ENCODE results near the gene DYRK1A. TPM values are rescaled to one million over a fixed set of nuclear protein-coding genes. Genes with fewer than 3 reads are reported as not detected.

DYRK1A gene
- total and polyA plus RNA-seq, 2 of the 13 experiments (the other 11 are each of a cell fraction or from before 2014, with no cell fraction given) = 24.6 to 34.2 TPM

DNA sequence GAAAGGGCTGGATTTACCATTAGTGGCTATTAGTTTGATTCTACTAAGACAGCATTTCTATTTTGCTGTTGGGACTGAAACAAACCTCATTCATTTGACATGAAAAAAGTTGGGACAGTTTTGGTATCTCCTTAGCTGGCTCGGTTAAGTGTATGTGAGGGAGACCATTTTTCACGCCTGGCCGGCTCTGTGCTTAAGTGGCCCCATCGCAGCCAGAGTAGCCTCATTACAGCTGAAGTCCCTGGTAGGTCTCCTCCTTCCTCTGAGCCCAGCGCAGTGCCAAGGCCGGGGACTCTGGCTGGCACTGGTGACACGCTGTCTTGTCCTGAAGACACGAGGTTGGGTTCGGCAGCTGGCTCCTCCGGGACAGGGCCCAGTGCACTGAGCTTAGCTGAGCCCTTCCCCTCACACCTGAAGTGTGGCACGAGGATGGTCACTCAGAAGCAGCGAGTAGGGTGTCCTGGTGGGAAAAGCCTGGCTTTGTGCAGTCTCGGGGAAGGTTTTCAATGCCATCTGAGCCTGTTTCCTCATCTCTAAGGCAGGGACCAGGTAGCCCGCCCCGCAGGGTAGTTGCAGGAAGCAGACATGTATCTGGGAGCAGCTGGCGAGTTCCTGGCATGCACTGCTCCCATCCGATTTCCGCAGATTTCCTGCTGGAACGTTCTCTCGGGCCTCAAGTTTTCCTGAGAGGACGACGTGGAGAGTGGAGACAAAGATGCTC is 196.5 kb downstream of the DYRK1A start:
- H3K27ac ChIP-seq (ENCODE audit: extremely low read length, insufficient read depth, low read length) = no peak overlapping the region
- peaks cover 0 to 3% of the 10 kb centered on the region in 2 experiments; a peak in 3 of 5 replicates for H3K27me3 ChIP-seq (ENCODE audit: control insufficient read depth in 1 of 2, insufficient read depth in 2 of 2, low read length in 2 of 2)
- in situ Hi-C loops (cut with HindIII; ENCODE audit: extremely low pct_ligation_motif_present, low pct_unique_long_range_greater_than_20kb) = no loop called here
- no peaks in the 10 kb centered on the region for H3K9me3 ChIP-seq (ENCODE audit: low read length)
- H3K4me1 ChIP-seq (ENCODE audit: insufficient read depth, low read length) = peaks cover 23% of the 10 kb centered on the region
- TF ChIP-seq, protein P1, sequence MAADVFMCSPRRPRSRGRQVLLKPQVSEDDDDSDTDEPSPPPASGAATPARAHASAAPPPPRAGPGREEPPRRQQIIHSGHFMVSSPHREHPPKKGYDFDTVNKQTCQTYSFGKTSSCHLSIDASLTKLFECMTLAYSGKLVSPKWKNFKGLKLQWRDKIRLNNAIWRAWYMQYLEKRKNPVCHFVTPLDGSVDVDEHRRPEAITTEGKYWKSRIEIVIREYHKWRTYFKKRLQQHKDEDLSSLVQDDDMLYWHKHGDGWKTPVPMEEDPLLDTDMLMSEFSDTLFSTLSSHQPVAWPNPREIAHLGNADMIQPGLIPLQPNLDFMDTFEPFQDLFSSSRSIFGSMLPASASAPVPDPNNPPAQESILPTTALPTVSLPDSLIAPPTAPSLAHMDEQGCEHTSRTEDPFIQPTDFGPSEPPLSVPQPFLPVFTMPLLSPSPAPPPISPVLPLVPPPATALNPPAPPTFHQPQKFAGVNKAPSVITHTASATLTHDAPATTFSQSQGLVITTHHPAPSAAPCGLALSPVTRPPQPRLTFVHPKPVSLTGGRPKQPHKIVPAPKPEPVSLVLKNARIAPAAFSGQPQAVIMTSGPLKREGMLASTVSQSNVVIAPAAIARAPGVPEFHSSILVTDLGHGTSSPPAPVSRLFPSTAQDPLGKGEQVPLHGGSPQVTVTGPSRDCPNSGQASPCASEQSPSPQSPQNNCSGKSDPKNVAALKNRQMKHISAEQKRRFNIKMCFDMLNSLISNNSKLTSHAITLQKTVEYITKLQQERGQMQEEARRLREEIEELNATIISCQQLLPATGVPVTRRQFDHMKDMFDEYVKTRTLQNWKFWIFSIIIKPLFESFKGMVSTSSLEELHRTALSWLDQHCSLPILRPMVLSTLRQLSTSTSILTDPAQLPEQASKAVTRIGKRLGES (CRISPR knock-in tag; IDR thresholded peaks at IDR 0.05; ENCODE audit: borderline replicate concordance) = no peak
- no peak for TF ChIP-seq ZFP90 (CRISPR knock-in tag; IDR thresholded peaks at IDR 0.05; ENCODE audit: borderline replicate concordance)
- TF ChIP-seq, protein P2, sequence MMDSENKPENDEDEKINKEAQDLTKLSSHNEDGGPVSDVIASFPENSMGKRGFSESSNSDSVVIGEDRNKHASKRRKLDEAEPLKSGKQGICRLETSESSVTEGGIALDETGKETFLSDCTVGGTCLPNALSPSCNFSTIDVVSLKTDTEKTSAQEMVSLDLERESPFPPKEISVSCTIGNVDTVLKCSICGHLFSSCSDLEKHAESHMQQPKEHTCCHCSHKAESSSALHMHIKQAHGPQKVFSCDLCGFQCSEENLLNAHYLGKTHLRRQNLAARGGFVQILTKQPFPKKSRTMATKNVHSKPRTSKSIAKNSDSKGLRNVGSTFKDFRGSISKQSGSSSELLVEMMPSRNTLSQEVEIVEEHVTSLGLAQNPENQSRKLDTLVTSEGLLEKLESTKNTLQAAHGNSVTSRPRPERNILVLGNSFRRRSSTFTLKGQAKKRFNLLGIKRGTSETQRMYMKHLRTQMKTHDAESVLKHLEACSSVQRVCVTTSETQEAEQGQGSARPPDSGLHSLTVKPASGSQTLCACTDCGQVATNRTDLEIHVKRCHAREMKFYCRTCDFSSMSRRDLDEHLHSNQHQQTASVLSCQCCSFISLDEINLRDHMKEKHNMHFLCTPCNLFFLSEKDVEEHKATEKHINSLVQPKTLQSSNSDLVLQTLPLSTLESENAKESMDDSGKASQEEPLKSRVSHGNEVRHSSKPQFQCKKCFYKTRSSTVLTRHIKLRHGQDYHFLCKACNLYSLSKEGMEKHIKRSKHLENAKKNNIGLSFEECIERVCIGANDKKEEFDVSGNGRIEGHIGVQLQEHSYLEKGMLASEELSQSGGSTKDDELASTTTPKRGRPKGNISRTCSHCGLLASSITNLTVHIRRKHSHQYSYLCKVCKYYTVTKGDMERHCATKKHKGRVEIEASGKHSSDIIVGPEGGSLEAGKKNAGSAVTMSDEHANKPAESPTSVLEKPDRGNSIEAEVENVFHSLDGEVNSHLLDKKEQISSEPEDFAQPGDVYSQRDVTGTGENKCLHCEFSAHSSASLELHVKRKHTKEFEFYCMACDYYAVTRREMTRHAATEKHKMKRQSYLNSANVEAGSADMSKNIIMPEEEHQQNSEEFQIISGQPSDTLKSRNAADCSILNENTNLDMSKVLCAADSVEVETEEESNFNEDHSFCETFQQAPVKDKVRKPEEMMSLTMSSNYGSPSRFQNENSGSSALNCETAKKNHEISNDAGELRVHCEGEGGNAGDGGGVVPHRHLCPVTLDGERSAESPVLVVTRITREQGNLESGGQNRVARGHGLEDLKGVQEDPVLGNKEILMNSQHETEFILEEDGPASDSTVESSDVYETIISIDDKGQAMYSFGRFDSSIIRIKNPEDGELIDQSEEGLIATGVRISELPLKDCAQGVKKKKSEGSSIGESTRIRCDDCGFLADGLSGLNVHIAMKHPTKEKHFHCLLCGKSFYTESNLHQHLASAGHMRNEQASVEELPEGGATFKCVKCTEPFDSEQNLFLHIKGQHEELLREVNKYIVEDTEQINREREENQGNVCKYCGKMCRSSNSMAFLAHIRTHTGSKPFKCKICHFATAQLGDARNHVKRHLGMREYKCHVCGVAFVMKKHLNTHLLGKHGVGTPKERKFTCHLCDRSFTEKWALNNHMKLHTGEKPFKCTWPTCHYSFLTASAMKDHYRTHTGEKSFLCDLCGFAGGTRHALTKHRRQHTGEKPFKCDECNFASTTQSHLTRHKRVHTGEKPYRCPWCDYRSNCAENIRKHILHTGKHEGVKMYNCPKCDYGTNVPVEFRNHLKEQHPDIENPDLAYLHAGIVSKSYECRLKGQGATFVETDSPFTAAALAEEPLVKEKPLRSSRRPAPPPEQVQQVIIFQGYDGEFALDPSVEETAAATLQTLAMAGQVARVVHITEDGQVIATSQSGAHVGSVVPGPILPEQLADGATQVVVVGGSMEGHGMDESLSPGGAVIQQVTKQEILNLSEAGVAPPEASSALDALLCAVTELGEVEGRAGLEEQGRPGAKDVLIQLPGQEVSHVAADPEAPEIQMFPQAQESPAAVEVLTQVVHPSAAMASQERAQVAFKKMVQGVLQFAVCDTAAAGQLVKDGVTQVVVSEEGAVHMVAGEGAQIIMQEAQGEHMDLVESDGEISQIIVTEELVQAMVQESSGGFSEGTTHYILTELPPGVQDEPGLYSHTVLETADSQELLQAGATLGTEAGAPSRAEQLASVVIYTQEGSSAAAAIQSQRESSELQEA (CRISPR knock-in tag; IDR thresholded peaks at IDR 0.05; ENCODE audit: not compliant biosample characterization) = no peak
- TF ChIP-seq, protein P3, sequence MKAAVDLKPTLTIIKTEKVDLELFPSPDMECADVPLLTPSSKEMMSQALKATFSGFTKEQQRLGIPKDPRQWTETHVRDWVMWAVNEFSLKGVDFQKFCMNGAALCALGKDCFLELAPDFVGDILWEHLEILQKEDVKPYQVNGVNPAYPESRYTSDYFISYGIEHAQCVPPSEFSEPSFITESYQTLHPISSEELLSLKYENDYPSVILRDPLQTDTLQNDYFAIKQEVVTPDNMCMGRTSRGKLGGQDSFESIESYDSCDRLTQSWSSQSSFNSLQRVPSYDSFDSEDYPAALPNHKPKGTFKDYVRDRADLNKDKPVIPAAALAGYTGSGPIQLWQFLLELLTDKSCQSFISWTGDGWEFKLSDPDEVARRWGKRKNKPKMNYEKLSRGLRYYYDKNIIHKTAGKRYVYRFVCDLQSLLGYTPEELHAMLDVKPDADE (CRISPR knock-in tag; IDR thresholded peaks at IDR 0.05) = no peak
- no peak for TF ChIP-seq DNMT1 (CRISPR knock-in tag; IDR thresholded peaks at IDR 0.05)
- POLR2A ChIA-PET = no interaction called here
- BruUV-seq (replicated peaks) = no TSS peak
- H3K4me2 ChIP-seq (ENCODE audit: low read depth, low read length) = no peak overlapping the region; the same call in 1 of the 2 replicates
- WGBS (ENCODE audit: low lambda C conversion rate) = 88% methylated on average over 7 of the region's 22 CpGs
- H3K9ac ChIP-seq (ENCODE audit: insufficient read depth, low read depth, low read length) = no peak overlapping the region
- CTCF ChIA-PET (ENCODE audit: low intra/inter-chr PET ratio, low total read pairs) = no interaction called here
- intact Hi-C loops (cut with micrococcal nuclease; ENCODE audit: unreplicated experiment) = no loop called here
- H3K4me3 ChIP-seq (replicated peaks in 1 of 3; ENCODE audit: insufficient read depth in 1 of 3, low read depth in 2 of 3, low read length in 3 of 3) = no peak overlapping the region
- H2AFZ ChIP-seq (ENCODE audit: low read length) = no peak overlapping the region
- no peaks in the 10 kb centered on the region for H4K20me1 ChIP-seq (ENCODE audit: insufficient read depth, low read length)
- ATAC-seq (no peak), DNase-seq (ENCODE audit: low spot score) (no peak), FAIRE-seq (no peak)
- H3K36me3 ChIP-seq (replicated peaks in 1 of 2; ENCODE audit: control insufficient read depth in 1 of 2, insufficient read depth in 2 of 2, low read length in 2 of 2) = no peaks in the 10 kb centered on the region
- no peaks in the 10 kb centered on the region for H3K79me2 ChIP-seq (ENCODE audit: insufficient read depth, low read length)
